HG03354 (cell line): ENCODE results near the gene PRC1.
A peak's percentile ranks its signal among the peaks of the same experiment; 100 is the strongest.

Experiments
- ATAC-seq: cut with Tn5 transposase; IDR thresholded peaks from one replicate; pipeline ENCODE4 v1.9.1; 2021; ENCODE audit warnings: mild to moderate bottlenecking; ENCODE audit not compliant: unreplicated experiment, poor library complexity, severe bottlenecking

The PRC1 gene

GRCh38 chr15:90990446-90990845 is 3.9 kb downstream of the PRC1 start:
- ATAC-seq = no peak

- ATAC-seq = no peak
These were observed 5.1 kb downstream of the PRC1 start for GRCh38 chr15:90989040-90989768.

GRCh38 chr15:90988296-90988695 is 6.0 kb downstream of the PRC1 start:
- no peak for ATAC-seq

- ATAC-seq = no peak
These were observed 6.7 kb downstream of the PRC1 start for GRCh38 chr15:90987561-90988141.

GRCh38 chr15:90986790-90987507 is 7.4 kb downstream of the PRC1 start:
- peak; percentile 68 for ATAC-seq

GRCh38 chr15:90982135-90982534 is 12.2 kb downstream of the PRC1 start:
- ATAC-seq = peak; percentile 55

GRCh38 chr15:90981681-90982080 is 12.7 kb downstream of the PRC1 start:
- ATAC-seq = peak; percentile 84

- no peak for ATAC-seq
These were observed 14.8 kb downstream of the PRC1 start for GRCh38 chr15:90979582-90979981.

- no peak for ATAC-seq
These were observed 20.1 kb downstream of the PRC1 start for GRCh38 chr15:90974216-90974615.

- no peak for ATAC-seq
These were observed 22.2 kb downstream of the PRC1 start for GRCh38 chr15:90972133-90972532.

- no peak for ATAC-seq
These were observed 24.1 kb downstream of the PRC1 start for GRCh38 chr15:90970274-90970673.

- no peak for ATAC-seq
These were observed 25.9 kb downstream of the PRC1 start for GRCh38 chr15:90968434-90968833.

GRCh38 chr15:90967206-90967605 is 27.1 kb downstream of the PRC1 start:
- ATAC-seq = no peak

- ATAC-seq = no peak
These were observed 28.1 kb downstream of the PRC1 start for GRCh38 chr15:90966262-90966661.

GRCh38 chr15:90962021-90962420 is 32.3 kb downstream of the PRC1 start:
- ATAC-seq = no peak

GRCh38 chr15:90960298-90961091 is 33.8 kb downstream of the PRC1 start:
- ATAC-seq = no peak

GRCh38 chr15:90959894-90960293 is 34.4 kb downstream of the PRC1 start:
- ATAC-seq = no peak

- no peak for ATAC-seq
These were observed 35.2 kb downstream of the PRC1 start for GRCh38 chr15:90959028-90959595.

- no peak for ATAC-seq
These were observed 36.5 kb downstream of the PRC1 start for GRCh38 chr15:90957791-90958190.
